ENCODE data around the gene MREG.
"Not testable (repeated sequence)": the region's sequence is repeated elsewhere in the genome, so short reads cannot be mapped to it uniquely, and the experiment has no call there.

MREG gene

DNA sequence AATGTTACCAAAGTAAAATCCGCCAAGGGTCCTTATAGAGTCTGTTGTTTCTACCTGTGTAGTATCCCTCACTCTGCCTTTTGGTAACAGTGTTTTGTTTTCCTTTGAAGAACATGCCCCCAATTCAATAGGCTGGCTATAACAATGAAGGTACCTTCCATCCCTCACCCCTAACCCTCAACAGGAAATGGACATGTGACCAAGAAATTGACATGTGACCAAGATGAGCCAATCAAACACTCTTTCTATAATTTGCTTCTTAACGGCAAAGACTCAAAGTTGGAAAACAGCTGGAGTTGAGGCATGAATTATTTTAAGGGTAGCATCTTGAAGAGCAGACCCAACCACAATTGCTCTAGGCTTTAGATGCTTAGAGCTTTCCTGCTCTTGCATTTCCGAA lies 5.4 kb upstream of the MREG start:
- no peak for DNase-seq

GRCh38 chr2:216017365-216017764 lies 4.0 kb upstream of the MREG start:
- peak; percentile 47 for DNase-seq

DNA sequence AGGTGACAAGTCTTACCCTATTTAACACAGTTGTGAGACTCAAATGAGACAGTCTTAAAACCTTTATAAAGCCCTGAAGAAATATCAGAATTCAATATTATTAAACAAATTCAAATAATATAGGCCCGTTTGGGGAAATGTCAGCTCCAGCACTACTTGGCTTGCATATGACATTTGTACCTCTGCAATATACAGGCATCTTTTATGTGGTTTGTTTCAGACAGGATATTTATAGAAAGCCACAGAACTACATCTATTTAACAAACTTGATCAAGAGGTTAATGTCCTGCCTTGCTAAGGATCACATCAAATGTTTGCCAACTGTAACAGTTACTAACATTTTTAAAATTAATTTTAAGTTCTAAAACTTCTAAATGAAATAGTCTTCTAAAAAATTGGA lies 3.2 kb upstream of the MREG start:
- DNase-seq: no peak

DNA sequence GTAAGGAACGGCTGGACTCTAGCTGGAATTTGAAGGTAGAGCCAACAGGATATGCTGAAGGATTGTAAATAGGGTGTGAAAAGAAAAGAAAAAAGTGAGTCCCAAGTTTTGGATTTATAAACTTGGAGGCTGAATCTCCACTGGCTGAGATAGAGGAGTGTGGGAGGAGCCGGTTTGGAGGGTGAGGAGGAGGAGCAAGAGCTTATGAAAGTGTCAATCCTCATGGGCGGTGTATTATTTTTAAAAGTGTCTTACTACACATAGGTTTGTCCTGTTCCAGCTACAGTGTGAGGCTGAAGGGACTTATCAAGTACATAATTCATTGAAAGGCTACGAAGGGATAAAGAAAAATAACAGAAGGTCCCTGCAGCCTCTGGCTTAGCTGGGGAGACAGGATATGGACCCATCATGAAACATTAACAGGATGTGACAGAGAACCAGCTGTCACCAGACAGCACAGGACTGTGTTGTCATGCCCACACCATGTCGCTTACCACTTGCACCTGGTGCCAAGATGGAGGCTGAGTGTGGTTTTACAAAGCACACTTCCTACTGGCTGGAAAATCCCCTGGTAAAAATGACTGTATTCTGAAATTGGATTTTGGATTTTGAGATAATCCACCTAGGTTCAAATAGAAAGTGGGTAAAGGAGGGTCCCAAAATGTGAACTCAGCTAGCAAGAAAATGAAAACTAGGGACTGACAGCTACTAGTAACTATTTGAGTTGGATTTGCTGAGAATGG lies 2.5 kb upstream of the MREG start:
- DNase-seq: peak; percentile 61

DNA sequence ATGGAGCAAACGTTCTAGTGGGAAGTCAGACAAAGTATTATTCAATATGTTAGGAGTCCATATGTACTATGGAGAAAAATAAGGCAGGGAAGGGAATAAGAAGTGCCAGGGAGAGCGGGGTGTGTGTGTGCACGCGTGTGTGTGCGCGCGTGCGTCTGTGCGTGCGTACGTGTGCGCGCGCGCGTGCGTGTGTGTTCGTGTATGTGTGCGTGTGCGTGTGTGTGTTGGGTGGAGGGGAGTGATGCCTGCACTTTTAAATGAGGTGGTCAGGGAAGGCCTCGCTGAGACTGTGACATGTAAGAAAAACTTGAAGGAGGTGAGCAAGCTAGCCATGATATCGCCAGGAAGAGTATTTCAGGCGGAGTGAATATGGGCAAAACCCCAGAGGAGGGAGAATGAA lies 1.6 kb upstream of the MREG start:
- no peak for DNase-seq

- no peak for DNase-seq
These were observed 655 bp upstream of the MREG start for GRCh38 chr2:216014006-216014405.

- DNase-seq: no peak
These were observed 596 bp downstream of the MREG start for GRCh38 chr2:216012830-216013079.

DNA sequence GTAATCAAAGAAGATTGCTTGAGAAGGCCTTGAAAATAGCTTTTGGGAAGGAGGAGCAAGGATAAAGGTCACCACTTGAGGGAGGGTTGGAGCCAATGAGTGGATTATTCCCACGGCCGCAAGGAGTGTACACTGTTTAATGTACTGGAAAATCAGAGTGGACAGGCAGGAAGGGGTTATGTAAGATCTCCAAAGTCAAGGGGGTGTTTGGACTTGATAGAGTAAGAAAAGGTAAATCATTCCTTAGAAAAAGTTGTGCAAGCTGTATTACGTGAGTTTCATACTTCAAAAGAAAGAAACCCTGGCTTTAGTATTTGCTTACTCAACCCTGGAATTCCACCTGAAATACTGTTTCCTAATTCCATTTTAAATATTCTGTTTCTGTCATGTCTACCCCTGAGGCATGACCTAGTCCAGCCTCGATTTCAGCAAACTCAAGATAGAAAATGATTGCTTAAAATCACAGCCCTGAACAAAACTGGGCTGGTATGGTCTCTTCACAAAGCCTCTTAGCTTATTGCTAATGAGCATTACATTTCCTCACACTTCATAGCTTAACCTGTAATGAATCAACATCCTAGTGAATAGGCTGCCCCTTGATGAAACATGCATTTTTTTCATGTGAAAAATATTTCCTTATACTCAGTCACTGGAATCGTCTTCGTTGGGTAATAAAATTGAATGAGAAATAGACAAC lies 1.1 kb downstream of the MREG start:
- no peak for DNase-seq

- not testable (repeated sequence) for DNase-seq
These were observed 4.1 kb downstream of the MREG start for GRCh38 chr2:216009215-216009614.

DNA sequence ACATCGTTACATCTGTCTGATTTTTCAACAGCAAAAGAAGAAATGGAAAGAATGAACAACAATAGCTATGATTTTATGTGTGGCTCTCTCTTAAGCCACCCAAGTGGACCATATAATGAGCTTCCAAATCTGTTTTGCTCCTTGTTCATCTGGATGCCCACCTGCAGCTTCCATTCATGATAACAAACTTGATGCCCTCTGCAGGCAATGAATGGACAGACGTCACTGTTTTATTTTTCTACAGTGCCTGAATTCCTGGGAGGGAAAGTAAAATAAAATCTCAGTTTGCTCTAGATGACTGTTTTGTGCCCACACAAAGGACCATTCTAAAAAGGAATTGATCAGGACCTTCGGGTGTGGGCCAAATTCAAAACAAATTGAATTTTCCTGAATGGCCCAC lies 5.0 kb downstream of the MREG start:
- no peak for DNase-seq

- DNase-seq: peak; percentile 72
These were observed 7.1 kb downstream of the MREG start for GRCh38 chr2:216006164-216006663.

GRCh38 chr2:216004697-216005283 lies 8.6 kb downstream of the MREG start:
- no peak for DNase-seq

GRCh38 chr2:216003876-216004696 lies 9.3 kb downstream of the MREG start:
- DNase-seq: no peak

- no peak for DNase-seq
These were observed 10.7 kb downstream of the MREG start for GRCh38 chr2:216002693-216003092.

DNA sequence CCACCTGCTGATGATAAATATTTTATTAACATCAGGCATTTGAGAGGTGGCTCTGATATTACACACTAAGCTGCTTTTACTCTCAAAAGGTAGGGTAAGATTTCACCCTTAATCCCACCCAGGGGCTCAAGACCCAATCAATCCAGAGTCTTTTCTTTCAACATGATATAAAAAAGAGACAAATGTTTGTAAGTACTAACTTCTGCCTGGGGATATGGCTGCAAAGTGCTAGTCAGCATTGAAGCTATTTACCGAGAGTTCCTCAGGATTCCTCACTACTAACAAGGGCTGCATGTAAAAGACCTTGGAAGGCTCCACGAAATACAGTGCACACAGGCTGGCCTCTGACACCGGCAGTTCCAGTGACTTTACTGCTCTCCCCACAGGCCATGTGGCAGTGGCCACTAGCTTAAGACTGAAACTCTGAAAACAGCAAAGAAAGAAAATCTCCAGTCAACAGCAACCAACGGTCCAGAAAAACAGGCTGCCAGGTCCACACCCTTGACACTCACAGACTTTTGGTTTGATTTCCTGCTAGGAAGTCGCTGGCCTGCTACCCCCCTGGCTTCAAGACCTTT lies 11.2 kb downstream of the MREG start:
- DNase-seq: no peak

DNA sequence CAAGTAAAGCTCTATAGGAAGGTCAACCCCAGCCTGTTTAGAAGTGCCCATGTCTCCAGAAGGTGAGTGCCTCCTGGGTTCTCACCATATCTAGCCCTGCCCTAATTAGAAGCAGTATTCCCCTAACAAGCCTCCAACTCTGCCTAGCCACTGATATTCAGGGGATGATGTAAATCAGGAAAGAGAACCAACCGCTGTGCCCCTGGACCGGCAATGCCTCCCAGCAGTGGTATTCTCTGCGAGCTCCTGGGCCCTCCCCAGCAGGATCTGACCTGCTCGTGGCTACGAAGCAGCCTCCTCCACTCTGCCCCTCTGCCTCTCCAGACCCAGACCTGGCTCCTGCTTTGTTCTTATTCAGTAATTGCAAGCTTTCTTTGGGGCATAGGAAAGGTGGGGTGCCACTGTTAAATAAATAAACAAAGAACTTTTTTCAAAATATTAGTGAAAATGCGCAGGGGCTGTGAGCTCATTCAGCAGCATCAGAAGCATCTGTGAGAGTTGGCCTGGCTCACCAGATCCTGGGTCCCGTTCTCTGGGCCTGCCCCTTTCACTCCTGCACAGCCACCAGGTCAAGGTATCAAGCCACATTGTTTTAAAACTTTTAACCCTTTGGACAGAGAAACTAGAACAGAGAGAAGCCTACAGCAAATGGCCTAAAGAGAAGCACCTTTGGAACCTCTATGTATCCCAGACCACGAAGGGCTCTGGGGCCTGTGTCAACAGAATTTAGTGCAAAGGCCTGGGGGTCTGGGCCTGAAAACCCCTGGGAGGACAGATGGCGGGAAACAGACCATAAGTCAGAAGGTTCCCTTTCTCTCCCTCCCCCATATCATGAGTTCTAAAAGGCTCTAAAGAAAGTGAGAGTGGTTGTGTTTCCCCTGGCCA lies 11.9 kb downstream of the MREG start:
- DNase-seq: no peak

- no peak for DNase-seq
These were observed 14.7 kb downstream of the MREG start for GRCh38 chr2:215998636-215999035.

DNA sequence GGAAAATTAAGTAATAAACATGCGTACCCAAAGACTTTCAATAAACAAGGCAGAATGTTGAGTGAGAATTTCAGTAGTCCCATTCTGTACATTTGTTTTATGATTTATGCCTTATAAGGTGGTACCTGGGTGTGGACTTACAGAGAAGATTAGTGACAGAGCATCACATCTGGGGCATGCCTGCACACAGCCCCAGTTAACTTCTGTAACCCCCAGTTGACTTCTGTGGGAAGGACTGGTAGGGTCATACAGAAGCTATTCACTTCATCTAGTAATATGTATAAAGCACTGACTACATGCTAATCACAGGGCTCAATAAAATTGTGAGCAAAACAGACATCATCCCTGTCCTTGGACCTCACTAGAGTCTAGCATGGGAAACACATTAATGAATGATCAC lies 16.1 kb downstream of the MREG start:
- DNase-seq: no peak

GRCh38 chr2:215994911-215995310 lies 18.4 kb downstream of the MREG start:
- no peak for DNase-seq

DNA sequence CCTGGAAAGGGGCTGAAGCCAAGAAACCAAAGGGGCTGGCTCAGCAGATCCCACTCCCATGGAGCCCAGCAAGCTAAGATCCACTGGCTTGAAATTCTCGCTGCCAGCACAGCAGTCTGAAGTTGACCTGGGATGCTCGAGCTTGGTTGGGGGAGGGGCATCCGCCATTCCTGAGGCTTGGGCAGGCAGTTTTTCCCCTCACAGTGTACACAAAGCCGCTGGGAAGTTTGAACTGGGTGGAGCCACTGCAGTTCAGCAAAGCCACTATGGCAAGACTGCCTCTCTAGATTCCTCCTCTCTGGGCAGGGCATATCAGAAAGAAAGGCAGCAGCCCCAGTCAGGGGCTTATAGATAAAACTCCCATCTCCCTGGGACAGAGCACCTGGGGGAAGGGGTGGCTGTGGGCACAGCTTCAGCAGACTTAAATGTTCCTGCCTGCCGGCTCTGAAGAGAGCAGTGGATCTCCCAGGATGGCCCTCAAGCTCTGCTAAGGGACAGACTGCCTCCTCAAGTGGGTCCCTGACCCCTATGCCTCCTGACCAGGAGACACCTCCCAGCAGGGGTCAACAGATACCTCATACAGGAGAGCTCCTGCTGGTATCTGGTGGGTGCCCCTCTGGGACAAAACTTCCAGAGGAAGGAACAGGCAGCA lies 24.7 kb downstream of the MREG start:
- not testable (repeated sequence) for DNase-seq

DNA sequence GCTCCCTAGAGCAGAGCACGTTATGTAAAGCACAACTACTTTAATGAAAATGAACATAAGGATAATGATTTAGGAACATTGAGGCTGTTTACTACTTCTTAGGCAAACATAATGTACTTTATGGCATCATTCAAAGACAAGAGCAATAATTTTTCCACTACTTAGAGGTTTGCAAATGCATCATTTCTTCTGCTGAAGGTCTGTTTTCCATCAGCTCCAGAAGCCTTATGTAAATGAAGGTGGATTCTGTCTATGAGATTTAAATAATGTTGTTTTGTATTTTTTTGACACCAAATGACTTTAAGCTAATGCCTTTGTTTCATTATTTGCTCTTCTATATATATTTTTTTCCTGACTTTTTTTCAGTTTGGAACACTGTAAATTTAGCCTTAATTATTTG lies 28.1 kb downstream of the MREG start:
- no peak for DNase-seq

- no peak for DNase-seq
These were observed 28.7 kb downstream of the MREG start for GRCh38 chr2:215984661-215985060.

All from stimulated activated CD8-positive, alpha-beta memory T cell treated with anti-CD3 and anti-CD28 coated beads, Interleukin-4, amount 100 ng/mL, for 48 hours (primary cell).